HepG2 (cell line): ENCODE results near the gene FAM89B. TPM values are rescaled to one million over a fixed set of nuclear protein-coding genes. Genes with fewer than 3 reads are reported as not detected.
"Not testable (repeated sequence)": the region's sequence is repeated elsewhere in the genome, so short reads cannot be mapped to it uniquely, and the experiment has no call there.

Experiments
- ATAC-seq: fragments of 200-7000 bp; cut with Tn5 transposase; 3 replicates; pipeline ENCODE4 v1.9.1; 2020; ENCODE audit warnings: mild to moderate bottlenecking, moderate library complexity
- BruUV-seq: library from RNA; stranded (reverse); fragments of 400-500 nt; replicated peaks from 2 replicates; lab custom pipeline; 2021; lab: Mats Ljungman, UMichigan
- CTCF ChIA-PET: fragments of 300-600 bp; formaldehyde crosslinking; extraction: SDS; loops from one replicate; lab custom pipeline; 2021; ENCODE audit warnings: low total read pairs, inconsistent platforms, low intra/inter-chr PET ratio; lab: Yijun Ruan, JAX
- POLR2A ChIA-PET: fragments of 350-600 bp; sonication (Branson Sonifier 250); formaldehyde crosslinking; loops from one replicate; lab custom pipeline; 2020; ENCODE audit warnings: antibody characterized with exemption, inconsistent platforms; lab: Yijun Ruan, JAX
- DNase-seq: peaks from one replicate; pipeline ENCODE4 v3.0.0-alpha.2; 2015; ENCODE audit warnings: low spot score
- FAIRE-seq: peaks from 3 replicates; lab custom pipeline; 2011; peaks lifted over from hg19 to GRCh38; lab: Jason Lieb, UNC
- H2AFZ ChIP-seq: one replicate; pipeline ENCODE4 v1.6.1; 2011; ENCODE audit warnings: low read length, inconsistent platforms
- H3K27ac ChIP-seq: fragments of 300-600 bp; 3 replicates; pipeline ENCODE4 v1.8.0; 2011; ENCODE audit warnings: mixed run types, mild to moderate bottlenecking, mixed read lengths, low read length, inconsistent platforms; ENCODE audit not compliant: insufficient read depth; ENCODE audit errors: extremely low read length
- H3K27me3 ChIP-seq, 2 experiments: fragments of 200-600 bp in 1 of 2; 2 replicates in 1 of 2; 3 replicates in 1 of 2; pipeline versions ENCODE4 v1.6.0 to v1.8.0; 2011; ENCODE audit warnings: low read length in 2 of 2, mild to moderate bottlenecking in 2 of 2, moderate library complexity in 2 of 2, inconsistent platforms in 1 of 2; ENCODE audit not compliant: insufficient read depth in 2 of 2, control insufficient read depth in 1 of 2
- H3K36me3 ChIP-seq, 2 experiments: fragments of 200-600 bp in 1 of 2; replicated peaks in 1 of 2; 2 replicates in 1 of 2; 3 replicates in 1 of 2; pipeline versions ENCODE4 v1.5.1 to v1.8.0; 2011; ENCODE audit warnings: low read length in 2 of 2, inconsistent platforms in 1 of 2; ENCODE audit not compliant: insufficient read depth in 2 of 2, control insufficient read depth in 1 of 2
- H3K4me1 ChIP-seq: 2 replicates; pipeline ENCODE4 v1.5.1; 2012; ENCODE audit warnings: low read length, inconsistent platforms; ENCODE audit not compliant: insufficient read depth
- H3K4me2 ChIP-seq: 2 replicates; pipeline ENCODE4 v1.6.0; 2011; ENCODE audit warnings: low read depth, low read length, inconsistent platforms
- H3K4me3 ChIP-seq, 3 experiments: fragments of 200-600 bp in 1 of 3; sonication (generic), shearing (Covaris generic) in 1 of 3; replicated peaks in 1 of 3; 2 replicates each; pipeline ENCODE4 v1.5.1; 2011 to 2016; ENCODE audit warnings: low read length in 3 of 3, inconsistent platforms in 2 of 3, low read depth in 2 of 3, mild to moderate bottlenecking in 2 of 3, control low read depth in 1 of 3, mixed read lengths in 1 of 3; ENCODE audit not compliant: insufficient read depth in 1 of 3
- H3K79me2 ChIP-seq: one replicate; pipeline ENCODE4 v1.6.1; 2011; ENCODE audit warnings: low read length, inconsistent platforms; ENCODE audit not compliant: insufficient read depth
- H3K9ac ChIP-seq: 2 replicates; pipeline ENCODE4 v1.6.0; 2011; ENCODE audit warnings: mild to moderate bottlenecking, low read depth, low read length, inconsistent platforms; ENCODE audit not compliant: insufficient read depth
- H3K9me3 ChIP-seq: 2 replicates; pipeline ENCODE4 v1.5.1; 2012; ENCODE audit warnings: mild to moderate bottlenecking, low read length
- H4K20me1 ChIP-seq: 2 replicates; pipeline ENCODE4 v1.6.0; 2011; ENCODE audit warnings: inconsistent platforms, mild to moderate bottlenecking, low read length, moderate library complexity; ENCODE audit not compliant: insufficient read depth
- CREB1 ChIP-seq, 2 experiments: fragments of 450-650 bp in 1 of 2; IDR thresholded peaks; 2 replicates each; pipeline ENCODE4 v1.6.1; 2016 to 2017; ENCODE audit warnings: control low read depth in 1 of 2, mild to moderate bottlenecking in 1 of 2, missing compliant biosample characterization in 1 of 2, missing genetic modification characterization in 1 of 2
- NBN ChIP-seq: fragments of 450-650 bp; conservative IDR thresholded peaks from 2 replicates; pipeline ENCODE4 v1.6.1; 2017
- POLR2A ChIP-seq, 2 experiments: IDR thresholded peaks; 2 replicates each; pipeline ENCODE4 v1.6.1; 2011; ENCODE audit warnings: low read depth in 2 of 2, low read length in 2 of 2, mild to moderate bottlenecking in 1 of 2, moderate library complexity in 1 of 2; ENCODE audit not compliant: insufficient read depth in 1 of 2
- RAD51 ChIP-seq: fragments of 450-650 bp; IDR thresholded peaks from 2 replicates; pipeline ENCODE4 v1.6.1; 2016; ENCODE audit warnings: borderline replicate concordance
- TMF1 ChIP-seq: sonication (generic); formaldehyde crosslinking; IDR thresholded peaks from 2 replicates; pipeline ENCODE4 v1.8.1; 2022; ENCODE audit warnings: low read depth, missing genetic modification reagents
- ZNF17 ChIP-seq: sonication (generic); formaldehyde crosslinking; IDR thresholded peaks from 2 replicates; pipeline ENCODE4 v1.5.0; 2020; ENCODE audit warnings: mild to moderate bottlenecking, missing genetic modification reagents
- ZNF3 ChIP-seq: IDR thresholded peaks from 2 replicates; pipeline ENCODE4 v1.7.0; 2017; ENCODE audit warnings: inconsistent platforms
- ZNF839 ChIP-seq: sonication (generic); formaldehyde crosslinking; IDR thresholded peaks from 2 replicates; pipeline ENCODE4 v1.4.0; 2020; ENCODE audit warnings: missing genetic modification reagents, mild to moderate bottlenecking, borderline replicate concordance
- WGBS: methylation state at CpG from one replicate; pipeline ENCODE4 v1.1.6; 2017; ENCODE audit warnings: low lambda C conversion rate; 5-methylcytosine and 5-hydroxymethylcytosine counted together
- in situ Hi-C: cut with HindIII; loops from 2 replicates; pipeline ENCODE4 v1.10.0; 2017; ENCODE audit warnings: low pct_unique_long_range_greater_than_20kb; ENCODE audit not compliant: extremely low pct_ligation_motif_present
- intact Hi-C: fragments of 100-400 bp; cut with micrococcal nuclease; formaldehyde crosslinking; loops from one replicate; pipeline ENCODE4 v1.10.0; 2022; ENCODE audit not compliant: unreplicated experiment
- polyA plus RNA-seq, 8 experiments: library from polyadenylated mRNA; depleted of rRNA in 3 of 8; stranded (reverse) in 7 of 8; unstranded in 1 of 8; fragments of >200 nt; fragmentation: Illumina TruSeq in 4 of 8; extraction: Trizol in 4 of 8; gene quantifications; 2 replicates each; pipeline versions ENCODE4 v1.2.1 to v1.2.3, GENCODE V29; 2011 to 2016; ENCODE audit warnings: low read depth in 4 of 8, missing spikeins in 1 of 8, mixed read lengths in 1 of 8; ENCODE audit not compliant: insufficient read depth in 1 of 8
- total RNA-seq, 5 experiments: library from RNA; depleted of rRNA; stranded (reverse); fragments of >200 nt; fragmentation: Illumina TruSeq; extraction: Trizol; gene quantifications; 2 replicates each; pipeline ENCODE4 v1.2.3, GENCODE V29; 2016; ENCODE audit warnings: low read depth in 1 of 5

Gene FAM89B
- total and polyA plus RNA-seq, 2 of the 13 experiments (the other 11 are each of a cell fraction or from before 2014, with no cell fraction given), result 5.7 to 8.0 TPM

DNA sequence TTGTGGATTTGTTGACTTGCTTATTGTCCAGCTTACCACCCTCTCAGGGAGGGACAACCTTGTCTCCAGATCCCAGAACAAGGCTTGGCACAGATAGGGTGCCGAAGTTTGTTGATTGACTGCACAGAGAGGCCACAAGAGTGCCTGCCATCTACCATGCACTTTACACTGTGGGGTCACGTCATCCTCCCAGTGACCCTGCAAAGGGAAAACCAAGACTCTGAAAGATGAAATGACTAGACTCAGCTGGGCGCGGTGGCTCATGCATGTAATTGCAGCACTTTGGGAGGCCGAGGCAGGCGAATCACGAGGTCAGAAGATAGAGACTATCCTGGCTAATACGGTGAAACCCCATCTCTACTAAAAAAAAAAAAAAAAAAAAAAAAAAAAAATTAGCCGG is 9.6 kb upstream of the FAM89B start:
- no TSS peak for BruUV-seq

DNA sequence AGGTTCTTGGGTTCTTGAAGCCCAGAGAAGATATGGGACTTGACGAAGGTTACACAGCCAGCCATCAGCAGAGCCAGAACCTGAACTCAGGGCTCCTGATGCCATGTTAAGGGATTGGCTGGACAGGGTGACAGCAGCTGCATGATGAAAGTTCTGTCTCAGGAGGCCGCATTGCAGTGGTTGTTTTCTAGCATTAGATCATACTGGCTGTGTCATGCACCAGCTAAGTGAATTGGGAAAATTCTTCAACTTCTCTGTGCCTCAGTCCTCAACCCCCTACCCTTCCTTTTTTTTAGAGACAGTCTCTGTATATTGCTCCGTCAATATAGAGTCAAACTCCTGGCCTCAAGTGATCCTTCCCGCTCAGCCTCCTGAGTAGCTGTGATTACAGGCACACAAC is 8.7 kb upstream of the FAM89B start:
- H3K9ac ChIP-seq, result no peak overlapping the region
- H3K9me3 ChIP-seq, result no peaks in the 10 kb centered on the region
- H3K27ac ChIP-seq, result no peak overlapping the region
- 100% methylated on average over 3 of the region's 4 CpGs for WGBS
- H2AFZ ChIP-seq, result no peak overlapping the region
- intact Hi-C loops, result no loop called here
- no TSS peak for BruUV-seq
- peaks cover 55% of the 10 kb centered on the region for H3K4me1 ChIP-seq
- H3K27me3 ChIP-seq, result no peaks in the 10 kb centered on the region
- peak overlapping the region; percentile 62; the same call in 1 of the 2 replicates for H3K4me2 ChIP-seq
- FAIRE-seq (no peak), DNase-seq (no peak), ATAC-seq (no peak)
- ChIA-PET CTCF (no interaction called here), POLR2A (interaction anchor here (2.2 kb wide), 1 partner anchor 12 kb away, joined by 6 read pairs; no protein-coding TSS in a partner anchor)
- H4K20me1 ChIP-seq, result no peaks in the 10 kb centered on the region
- TF ChIP-seq ZNF17 (CRISPR knock-in tag), result no peak
- no peaks in the 10 kb centered on the region for H3K79me2 ChIP-seq
- H3K4me3 ChIP-seq, result no peak overlapping the region
- in situ Hi-C loops, result no loop called here
- H3K36me3 ChIP-seq, result no peaks in the 10 kb centered on the region

More for the DNA sequence above, 9.6 kb upstream of the FAM89B start:
- DNase-seq, result no peak
- H3K4me2 ChIP-seq, result peak overlapping the region; percentile 47; the same call in 1 of the 2 replicates
- H2AFZ ChIP-seq, result no peak overlapping the region
- H3K4me3 ChIP-seq, result no peak overlapping the region
- H3K36me3 ChIP-seq, result no peaks in the 10 kb centered on the region
- no peak for FAIRE-seq
- 22% methylated on average over 7 of the region's 9 CpGs for WGBS
- intact Hi-C loops (no loop called here), in situ Hi-C loops (no loop called here)
- no peaks in the 10 kb centered on the region for H3K79me2 ChIP-seq
- peaks cover 49% of the 10 kb centered on the region for H3K4me1 ChIP-seq
- ChIA-PET CTCF (no interaction called here), POLR2A (interaction anchor here (2.2 kb wide), 1 partner anchor 11 kb away, joined by 6 read pairs; no protein-coding TSS in a partner anchor)
- ATAC-seq, result no peak
- no peaks in the 10 kb centered on the region for H3K9me3 ChIP-seq
- H4K20me1 ChIP-seq, result no peaks in the 10 kb centered on the region
- no peak overlapping the region for H3K9ac ChIP-seq
- no peak overlapping the region for H3K27ac ChIP-seq
- no peaks in the 10 kb centered on the region for H3K27me3 ChIP-seq
- TF ChIP-seq POLR2A (IDR thresholded peaks at IDR 0.05; ENCODE audit: insufficient read depth in 1 of 2, low read depth in 2 of 2, low read length in 2 of 2) (no peak), RAD51 (no peak), TMF1 (CRISPR knock-in tag) (no peak), CREB1 (IDR thresholded peaks at IDR 0.05) (0 out of 2 replicates have a peak, but pooled peaks have one; percentile 23), CREB1 (CRISPR knock-in tag; IDR thresholded peaks at IDR 0.05) (no peak), NBN (no peak), ZNF839 (CRISPR knock-in tag) (no peak), ZNF3 (CRISPR knock-in tag) (peak; percentile 97)
- TF ChIP-seq, all 625 proteins: peak for 2

DNA sequence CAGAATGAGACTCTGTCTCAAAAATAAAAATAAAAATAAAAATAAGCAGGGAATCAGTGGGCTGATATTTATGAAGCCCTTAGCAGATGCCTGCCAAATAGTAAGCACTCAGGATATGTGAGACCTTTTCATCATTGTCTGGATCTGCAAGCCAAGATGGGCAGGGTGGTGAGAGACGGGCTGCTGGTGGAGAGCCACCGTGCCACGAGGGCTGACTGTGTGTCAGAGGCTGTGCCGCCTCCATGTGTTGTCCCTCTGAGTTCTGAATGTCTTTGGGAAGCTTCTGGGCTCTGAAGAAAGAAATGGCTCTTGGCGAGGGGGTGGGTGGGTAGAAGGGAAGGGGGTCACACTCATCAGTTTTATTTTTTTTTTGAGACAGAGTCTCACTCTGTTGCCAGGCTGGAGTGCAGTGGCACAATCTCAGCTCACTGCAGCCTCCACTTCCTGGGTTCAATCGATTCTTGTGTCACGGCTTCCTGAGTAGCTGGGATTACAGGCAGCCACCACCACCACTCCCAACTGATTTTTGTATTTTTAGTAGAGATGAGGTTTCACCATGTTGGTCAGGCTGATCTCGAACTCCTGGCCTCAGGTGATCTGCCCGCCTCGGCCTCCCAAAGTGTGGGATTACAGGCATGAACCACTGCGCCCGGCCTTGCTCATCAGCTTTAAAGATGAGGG is 7.3 kb upstream of the FAM89B start:
- H3K4me1 ChIP-seq, result peaks cover 50% of the 10 kb centered on the region
- POLR2A ChIA-PET, ATAC-seq, DNase-seq, H3K27me3 ChIP-seq, in situ Hi-C loops, intact Hi-C loops, BruUV-seq, H3K9ac ChIP-seq, FAIRE-seq, H3K9me3 ChIP-seq, H4K20me1 ChIP-seq, H3K79me2 ChIP-seq, H3K4me2 ChIP-seq, H3K36me3 ChIP-seq, H3K4me3 ChIP-seq, H3K27ac ChIP-seq, CTCF ChIA-PET, H2AFZ ChIP-seq: not testable (repeated sequence)
- 88% methylated on average over 12 of the region's 12 CpGs for WGBS
